Activated CD8-positive, alpha-beta T cell treated with anti-CD3 and anti-CD28 coated beads, Interleukin-2, amount 10 ng/mL, durations not matched to agents 7 days and 5 days (primary cell): ENCODE results near the gene GPRC5B. TPM values are rescaled to one million over a fixed set of nuclear protein-coding genes. Genes with fewer than 3 reads are reported as not detected.

Experiments used
- ATAC-seq: fragments of 150-1000 bp; cut with Tn5 transposase; one replicate; pipeline ENCODE4 v1.10.0; 2021; ENCODE audit warnings: moderate library complexity
- CTCF ChIA-PET: fragments of 350-600 bp; sonication (Branson Sonifier 250); formaldehyde crosslinking; loops from one replicate; lab custom pipeline; 2021; ENCODE audit warnings: antibody characterized with exemption; lab: Charles Lee
- POLR2A ChIA-PET: fragments of 350-600 bp; sonication (Branson Sonifier 250); formaldehyde crosslinking; loops from one replicate; lab custom pipeline; 2021; ENCODE audit warnings: antibody characterized with exemption; lab: Charles Lee
- DNase-seq: peaks from one replicate; pipeline ENCODE4 v3.0.0-alpha.2; 2020
- H3K27ac Mint-ChIP-seq: one replicate; pipeline ENCODE4 v1.8.0; 2021; ENCODE audit warnings: mild to moderate bottlenecking, mixed read lengths
- H3K27me3 Mint-ChIP-seq: one replicate; pipeline ENCODE4 v1.8.0; 2021; ENCODE audit warnings: low read depth, mixed read lengths
- H3K36me3 Mint-ChIP-seq: one replicate; pipeline ENCODE4 v1.8.0; 2021; ENCODE audit warnings: low read depth, mixed read lengths
- H3K4me1 Mint-ChIP-seq: one replicate; pipeline ENCODE4 v1.8.0; 2021; ENCODE audit warnings: low read depth, mixed read lengths
- H3K4me3 Mint-ChIP-seq: one replicate; pipeline ENCODE4 v1.8.0; 2021; ENCODE audit warnings: mild to moderate bottlenecking, mixed read lengths
- H3K9me3 Mint-ChIP-seq: one replicate; pipeline ENCODE4 v1.8.0; 2022; ENCODE audit warnings: mixed read lengths; ENCODE audit not compliant: insufficient read depth
- total RNA-seq, 2 experiments: library from RNA; stranded (reverse); gene quantifications; one replicate each; pipeline ENCODE4 v1.2.3, GENCODE V29; 2021

GPRC5B gene
- total RNA-seq, 2 experiments from 2014 or later = not detected

DNA sequence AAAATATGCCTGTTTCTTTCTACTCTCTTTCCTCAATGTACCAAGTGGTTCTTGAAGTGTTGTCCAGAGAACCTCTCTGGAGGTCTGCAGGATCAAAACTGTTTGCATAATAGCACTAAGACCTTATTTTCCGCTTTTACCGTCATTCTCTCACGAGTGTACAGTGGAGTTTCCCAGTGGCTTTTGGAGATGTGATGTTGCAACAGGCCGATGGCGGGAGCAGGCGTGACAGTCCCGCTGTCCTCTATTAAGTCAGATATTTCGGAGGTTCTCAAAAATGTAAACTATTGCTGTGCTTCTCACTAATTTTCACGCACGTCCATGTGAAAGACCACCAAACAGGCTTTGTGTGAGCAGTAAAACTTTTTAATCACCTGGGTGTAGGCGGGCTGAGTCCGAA, 8.3 kb upstream of the GPRC5B start:
- no peaks in the 10 kb centered on the region for H3K4me1 Mint-ChIP-seq
- DNase-seq (no peak), ATAC-seq (no peak)
- POLR2A ChIA-PET = no interaction called here
- no peaks in the 10 kb centered on the region for H3K9me3 Mint-ChIP-seq
- peaks cover 7% of the 10 kb centered on the region for H3K27me3 Mint-ChIP-seq
- no peak overlapping the region for H3K4me3 Mint-ChIP-seq
- no peak overlapping the region for H3K27ac Mint-ChIP-seq
- no peaks in the 10 kb centered on the region for H3K36me3 Mint-ChIP-seq
- CTCF ChIA-PET = no interaction called here

DNA sequence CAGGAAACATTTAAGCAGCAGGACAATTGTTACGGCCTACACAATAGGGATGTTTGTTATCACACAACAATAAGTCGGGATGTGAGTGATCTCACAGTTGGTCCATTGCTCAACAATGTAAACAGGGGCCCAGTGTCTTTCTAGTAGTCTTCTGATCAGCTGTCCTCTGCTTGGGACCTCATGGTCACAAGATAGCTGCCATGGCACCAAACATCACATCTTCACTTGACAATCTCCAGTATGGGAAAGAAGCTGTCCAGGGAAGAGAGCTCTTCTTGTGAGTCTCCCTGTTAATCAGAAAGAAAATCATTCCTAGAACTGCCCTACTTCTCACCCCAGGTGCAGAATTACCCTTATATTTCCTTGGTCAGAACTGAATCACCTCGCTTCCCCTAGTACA, 6.3 kb upstream of the GPRC5B start:
- peaks cover 7% of the 10 kb centered on the region for H3K4me1 Mint-ChIP-seq
- H3K4me3 Mint-ChIP-seq = no peak overlapping the region
- DNase-seq (no peak), ATAC-seq (no peak)
- no peak overlapping the region for H3K27ac Mint-ChIP-seq
- H3K9me3 Mint-ChIP-seq = no peaks in the 10 kb centered on the region
- ChIA-PET POLR2A (no interaction called here), CTCF (interaction anchor here (0.7 to 1.5 kb wide), 5 partner anchors 17 to 410 kb away, joined by 3 to 6 read pairs (median 4); no protein-coding TSS in a partner anchor)
- no peaks in the 10 kb centered on the region for H3K36me3 Mint-ChIP-seq
- peaks cover 7% of the 10 kb centered on the region for H3K27me3 Mint-ChIP-seq

DNA sequence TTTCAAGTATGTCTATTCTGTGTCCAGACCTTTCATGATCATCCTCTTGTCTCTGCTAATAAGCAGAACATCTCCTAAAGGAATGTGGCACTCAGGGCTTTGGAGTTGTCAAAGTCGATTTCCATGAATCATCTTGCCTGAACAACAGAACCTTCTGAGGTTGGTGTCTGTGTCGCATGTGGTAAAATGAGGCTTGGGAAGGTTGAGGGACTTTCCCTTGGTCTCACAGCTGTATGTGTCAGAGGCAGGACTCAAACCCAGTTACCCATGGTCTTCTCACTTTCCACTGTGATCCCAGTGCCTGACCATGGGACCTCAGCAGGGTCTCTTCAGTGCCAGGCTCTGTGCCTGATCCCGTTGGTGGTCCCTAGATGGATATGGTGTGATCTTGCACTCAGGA, 4.2 kb upstream of the GPRC5B start:
- Mint-ChIP-seq H3K27ac (no peak overlapping the region), H3K4me3 (no peak overlapping the region), H3K4me1 (peaks cover 20% of the 10 kb centered on the region), H3K27me3 (peaks cover 17% of the 10 kb centered on the region), H3K9me3 (no peaks in the 10 kb centered on the region), H3K36me3 (no peaks in the 10 kb centered on the region)
- POLR2A ChIA-PET = interaction anchor here (1.2 kb wide), 1 partner anchor 333 kb away, joined by 4 read pairs; the partner anchor contains the start of gene VPS35L
- DNase-seq (no peak), ATAC-seq (no peak)
- CTCF ChIA-PET = interaction anchor here (1.2 to 4.5 kb wide), 5 partner anchors 19 to 333 kb away, joined by 4 to 70 read pairs (median 19); partner anchors contain the start of gene VPS35L

DNA sequence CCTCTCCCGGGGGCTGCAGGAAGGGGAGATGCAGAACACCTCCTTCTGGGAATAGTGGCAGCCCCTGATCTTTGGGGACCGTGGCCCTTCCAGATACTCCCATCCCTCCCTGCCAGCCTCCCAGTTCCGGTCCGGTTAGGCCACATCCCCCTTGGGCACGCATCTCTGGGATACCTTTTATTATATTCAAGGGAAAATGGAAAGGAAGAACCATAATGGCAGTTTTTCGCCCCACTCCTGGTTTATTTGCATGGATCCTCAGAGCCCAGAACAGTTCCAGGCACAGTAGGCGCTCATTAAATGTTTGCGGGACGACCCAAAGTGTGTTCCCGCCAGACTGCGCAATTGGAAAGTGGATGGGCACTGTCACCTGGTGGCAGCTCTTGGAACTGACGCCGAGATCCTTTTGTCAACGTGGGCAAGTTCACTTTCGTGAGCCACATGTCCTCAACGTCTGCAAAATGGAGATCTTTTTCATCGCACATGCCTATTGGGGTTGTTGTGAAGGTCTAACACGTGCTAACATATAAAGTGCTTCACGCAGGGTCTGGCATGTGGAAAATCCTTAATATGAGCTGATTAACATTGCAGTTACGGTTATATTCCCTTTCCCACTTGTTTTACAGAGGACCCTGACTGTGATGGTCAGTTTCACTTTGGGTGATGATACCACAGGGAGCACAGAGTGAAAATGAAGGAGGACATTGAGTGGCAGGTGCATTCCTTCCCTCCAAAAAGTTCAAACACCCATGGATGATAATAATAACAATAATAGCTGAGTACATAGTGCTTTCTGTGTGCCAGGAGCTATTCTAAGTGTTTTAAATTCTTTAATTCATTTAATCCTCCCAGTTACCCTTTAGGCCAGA, 1.7 kb upstream of the GPRC5B start:
- H3K9me3 Mint-ChIP-seq = no peaks in the 10 kb centered on the region
- peak overlapping the region; percentile 59 for H3K4me3 Mint-ChIP-seq
- ChIA-PET CTCF (interaction anchor here (0.6 to 4.5 kb wide), 19 partner anchors 10 to 500 kb away, joined by 3 to 70 read pairs (median 4); partner anchors contain the start of gene VPS35L), POLR2A (interaction anchor here (0.7 kb wide), 1 partner anchor 298 kb away, joined by 3 read pairs; no protein-coding TSS in a partner anchor)
- peak; percentile 64 for ATAC-seq
- DNase-seq = peak; percentile 86
- no peak overlapping the region for H3K27ac Mint-ChIP-seq
- peaks cover 20% of the 10 kb centered on the region for H3K4me1 Mint-ChIP-seq
- no peaks in the 10 kb centered on the region for H3K36me3 Mint-ChIP-seq
- peaks cover 31% of the 10 kb centered on the region for H3K27me3 Mint-ChIP-seq

DNA sequence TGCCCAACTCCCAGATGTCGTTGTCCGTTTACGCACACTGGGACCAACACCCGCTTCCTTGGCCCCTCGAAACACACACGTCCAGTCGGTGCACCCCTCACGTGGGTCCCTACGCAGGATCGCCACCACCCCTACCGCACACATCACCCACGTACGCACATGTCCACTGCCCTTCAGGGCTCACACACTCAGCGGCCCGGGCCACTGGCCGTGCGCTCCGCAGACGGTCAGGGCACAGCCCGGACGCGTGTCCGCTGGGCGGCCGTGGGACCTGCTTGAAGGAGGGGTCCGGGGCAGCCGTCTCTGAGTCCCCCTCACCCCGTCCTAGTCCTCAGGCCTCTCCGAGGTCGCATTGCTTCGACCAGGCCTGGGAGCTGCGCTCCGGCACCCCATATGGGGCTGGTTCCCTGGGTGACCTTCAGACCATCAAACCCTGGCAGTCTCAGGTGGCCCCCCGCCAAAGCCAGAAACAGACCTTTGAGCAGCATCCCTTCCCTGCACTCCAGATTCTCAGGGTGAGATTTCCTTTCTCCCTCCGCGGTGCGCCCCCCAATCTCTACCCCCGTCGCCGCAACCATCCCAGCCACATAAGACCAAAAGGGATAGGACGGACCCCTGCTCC, 914 bp upstream of the GPRC5B start:
- Mint-ChIP-seq H3K9me3 (no peaks in the 10 kb centered on the region), H3K36me3 (no peaks in the 10 kb centered on the region), H3K27ac (no peak overlapping the region), H3K27me3 (peaks cover 29% of the 10 kb centered on the region), H3K4me1 (peaks cover 20% of the 10 kb centered on the region), H3K4me3 (peak overlapping the region; percentile 64)
- ATAC-seq = no peak
- ChIA-PET POLR2A (no interaction called here), CTCF (interaction anchor here (1.2 to 4.5 kb wide), 10 partner anchors 9 to 329 kb away, joined by 3 to 70 read pairs (median 6); partner anchors contain the start of gene VPS35L)
- no peak for DNase-seq

DNA sequence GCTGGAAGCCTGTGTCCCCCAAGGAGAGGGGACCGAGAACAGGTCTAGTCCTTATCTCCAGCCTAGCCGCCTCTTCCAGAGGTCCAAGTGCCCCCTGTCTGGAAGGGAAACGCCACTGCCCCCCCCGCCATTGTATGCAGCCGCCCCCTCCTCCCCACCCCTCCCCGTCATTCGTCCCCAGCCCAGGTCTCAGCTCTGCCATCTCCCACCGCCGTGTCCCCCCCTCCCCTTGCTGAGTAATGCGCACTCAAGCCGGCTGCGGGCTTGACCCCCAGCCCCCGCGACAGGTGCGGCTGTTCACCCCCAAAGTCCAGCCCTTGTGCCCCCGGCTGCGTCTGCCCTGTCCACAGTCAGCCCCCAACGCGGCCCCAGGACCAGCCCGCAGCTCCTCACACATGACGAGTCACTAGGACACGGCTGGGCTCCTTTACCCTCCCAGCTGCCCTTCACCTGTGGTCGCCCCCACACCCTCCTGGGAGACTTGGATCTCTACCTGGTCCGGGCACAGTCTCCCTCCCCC, 622 bp downstream of the GPRC5B start:
- ATAC-seq (no peak), DNase-seq (no peak)
- H3K36me3 Mint-ChIP-seq = no peaks in the 10 kb centered on the region
- POLR2A ChIA-PET = no interaction called here
- no peak overlapping the region for H3K27ac Mint-ChIP-seq
- H3K4me3 Mint-ChIP-seq = peak overlapping the region; percentile 43
- H3K4me1 Mint-ChIP-seq = peaks cover 20% of the 10 kb centered on the region
- H3K9me3 Mint-ChIP-seq = no peaks in the 10 kb centered on the region
- H3K27me3 Mint-ChIP-seq = peaks cover 29% of the 10 kb centered on the region
- CTCF ChIA-PET = interaction anchor here (1.2 to 1.4 kb wide), 3 partner anchors 282 to 328 kb away, joined by 3 to 7 read pairs (median 4); partner anchors contain the start of gene VPS35L

DNA sequence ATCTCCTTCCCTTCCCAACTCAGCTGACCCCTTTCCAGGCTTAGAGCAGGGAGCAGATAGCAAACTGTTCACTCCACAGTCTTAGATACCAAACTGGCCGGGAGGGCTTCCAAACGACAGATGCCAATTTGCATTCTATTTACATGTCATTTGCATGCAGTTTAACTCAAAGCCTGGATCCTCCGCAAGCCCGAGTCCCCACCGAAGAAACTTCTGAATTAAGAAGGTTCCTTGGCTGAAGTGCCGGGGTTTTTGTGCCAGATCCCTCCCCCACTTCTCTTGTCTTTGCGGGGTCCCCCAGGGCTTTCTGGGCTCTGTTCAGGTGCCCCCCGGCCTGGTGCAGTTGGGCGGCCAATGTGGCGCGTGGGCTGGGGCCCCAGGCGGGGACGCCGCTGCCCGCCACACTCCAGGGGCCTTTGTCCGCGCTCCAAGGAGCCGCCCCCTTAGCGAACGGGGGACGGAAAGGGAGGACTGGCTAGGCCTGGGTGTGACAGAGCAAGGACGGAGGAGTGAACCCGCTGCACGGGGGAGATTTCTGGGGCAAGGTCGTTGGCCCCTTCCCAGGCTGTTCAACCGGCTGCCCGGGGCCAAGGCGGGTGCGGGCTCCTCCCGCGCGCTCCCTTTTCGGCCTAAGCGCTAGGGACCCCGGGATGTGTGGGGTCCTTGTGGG, 1.2 kb downstream of the GPRC5B start:
- ATAC-seq (no peak), DNase-seq (no peak)
- no peak overlapping the region for H3K4me3 Mint-ChIP-seq
- CTCF ChIA-PET = interaction anchor here (1.2 to 1.4 kb wide), 3 partner anchors 282 to 327 kb away, joined by 3 to 7 read pairs (median 4); partner anchors contain the start of gene VPS35L
- POLR2A ChIA-PET = no interaction called here
- peaks cover 20% of the 10 kb centered on the region for H3K4me1 Mint-ChIP-seq
- peaks cover 29% of the 10 kb centered on the region for H3K27me3 Mint-ChIP-seq
- H3K9me3 Mint-ChIP-seq = no peaks in the 10 kb centered on the region
- no peak overlapping the region for H3K27ac Mint-ChIP-seq
- no peaks in the 10 kb centered on the region for H3K36me3 Mint-ChIP-seq

DNA sequence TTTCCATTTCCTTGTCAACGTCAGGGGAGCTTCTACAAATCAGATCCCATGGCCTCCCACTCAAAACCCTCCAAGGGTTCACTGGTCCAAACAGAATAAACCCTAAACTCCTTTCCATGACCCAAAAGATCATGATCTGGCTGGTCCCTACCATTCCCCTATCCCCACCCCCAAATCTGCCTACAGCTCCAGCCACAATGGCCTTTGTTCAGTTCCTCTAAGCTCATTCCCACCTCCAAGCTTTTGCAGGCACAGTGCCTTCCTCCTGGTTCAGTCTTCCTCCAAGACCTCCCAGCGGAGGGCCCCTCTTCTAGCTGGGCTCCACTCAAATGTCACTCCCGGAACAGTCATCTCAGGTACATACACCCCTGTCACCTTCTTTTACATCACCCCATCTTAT, 2.0 kb downstream of the GPRC5B start:
- H3K27me3 Mint-ChIP-seq = peaks cover 29% of the 10 kb centered on the region

DNA sequence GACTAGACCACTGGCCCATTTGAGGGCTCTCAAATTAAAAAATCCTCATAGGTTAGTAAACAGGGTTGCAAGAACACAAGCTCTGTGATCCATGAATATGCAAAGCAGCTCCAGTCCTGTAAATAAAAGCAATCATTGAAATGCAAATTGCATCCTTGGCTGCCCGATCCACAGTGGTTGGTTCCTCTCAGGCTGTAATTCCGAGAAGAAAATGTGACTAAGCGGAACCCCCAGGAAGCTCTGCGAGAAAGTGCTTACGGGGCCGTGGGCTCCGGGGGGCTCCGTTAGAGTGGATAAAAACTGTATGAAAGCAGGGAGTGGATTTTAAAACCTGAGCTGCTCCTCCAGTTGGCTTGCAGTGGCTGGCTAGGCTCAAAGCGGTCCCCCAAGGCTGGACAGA, 2.5 kb downstream of the GPRC5B start:
- ATAC-seq (no peak), DNase-seq (no peak)
- Mint-ChIP-seq H3K4me1 (peaks cover 20% of the 10 kb centered on the region), H3K36me3 (no peaks in the 10 kb centered on the region), H3K9me3 (no peaks in the 10 kb centered on the region), H3K27me3 (peaks cover 29% of the 10 kb centered on the region), H3K27ac (no peak overlapping the region), H3K4me3 (no peak overlapping the region)
- ChIA-PET CTCF (interaction anchor here (1.1 kb wide), 2 partner anchors 281 to 298 kb away, joined by 3 read pairs; no protein-coding TSS in a partner anchor), POLR2A (no interaction called here)

More for the DNA sequence above, 2.0 kb downstream of the GPRC5B start:
- Mint-ChIP-seq H3K4me1 (peaks cover 20% of the 10 kb centered on the region), H3K27ac (no peak overlapping the region), H3K36me3 (no peaks in the 10 kb centered on the region), H3K4me3 (no peak overlapping the region), H3K9me3 (no peaks in the 10 kb centered on the region)
- DNase-seq = no peak
- CTCF ChIA-PET = no interaction called here
- POLR2A ChIA-PET = no interaction called here
- no peak for ATAC-seq

DNA sequence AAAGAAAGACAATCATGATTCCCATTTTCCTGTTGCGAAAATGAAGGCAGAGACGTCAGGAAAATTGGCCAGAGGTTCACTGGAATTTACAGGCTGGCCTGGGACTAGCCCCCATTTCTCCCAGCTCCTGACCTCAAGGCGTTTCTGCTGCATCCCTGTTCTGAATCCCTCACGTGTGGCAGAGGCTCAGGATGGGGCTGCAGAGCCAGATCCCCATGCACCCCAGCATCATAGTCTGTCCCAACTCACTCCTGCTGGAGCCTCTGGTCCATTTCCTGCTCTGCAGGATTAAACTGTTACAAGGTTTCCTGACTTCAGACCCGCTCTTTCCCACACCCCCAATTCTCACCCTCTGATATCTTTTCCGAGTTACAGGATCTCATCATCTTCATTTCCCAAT, 2.9 kb downstream of the GPRC5B start:
- ATAC-seq = no peak
- Mint-ChIP-seq H3K27me3 (peaks cover 29% of the 10 kb centered on the region), H3K9me3 (no peaks in the 10 kb centered on the region), H3K4me3 (no peak overlapping the region), H3K27ac (no peak overlapping the region), H3K36me3 (no peaks in the 10 kb centered on the region), H3K4me1 (peaks cover 20% of the 10 kb centered on the region)
- CTCF ChIA-PET = interaction anchor here (1.1 kb wide), 2 partner anchors 280 to 298 kb away, joined by 3 read pairs; no protein-coding TSS in a partner anchor
- POLR2A ChIA-PET = no interaction called here
- no peak for DNase-seq

DNA sequence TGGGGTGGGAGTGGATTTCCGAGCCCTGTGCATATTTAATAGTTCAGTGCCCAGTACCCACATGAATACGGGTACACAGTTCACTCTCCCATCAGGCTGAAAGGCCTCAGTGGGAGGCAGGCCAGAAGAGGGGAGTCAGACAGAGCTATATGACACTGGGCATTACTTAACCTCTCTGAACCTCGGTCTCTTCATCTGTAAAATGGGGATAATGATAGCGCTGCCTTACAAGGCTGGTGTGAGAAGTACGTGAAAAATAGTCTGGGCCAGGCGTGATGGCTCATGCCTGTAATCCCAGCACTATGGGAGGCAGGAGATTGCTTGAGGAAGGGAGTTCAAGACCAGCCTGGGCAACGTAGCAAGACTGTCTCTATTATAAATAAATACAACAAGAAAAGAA, 3.6 kb downstream of the GPRC5B start:
- POLR2A ChIA-PET = no interaction called here
- DNase-seq (no peak), ATAC-seq (no peak)
- peaks cover 27% of the 10 kb centered on the region for H3K27me3 Mint-ChIP-seq
- no peaks in the 10 kb centered on the region for H3K36me3 Mint-ChIP-seq
- H3K4me1 Mint-ChIP-seq = peaks cover 14% of the 10 kb centered on the region
- no peak overlapping the region for H3K4me3 Mint-ChIP-seq
- no peak overlapping the region for H3K27ac Mint-ChIP-seq
- CTCF ChIA-PET = interaction anchor here (1.1 kb wide), 2 partner anchors 280 to 297 kb away, joined by 3 read pairs; no protein-coding TSS in a partner anchor
- H3K9me3 Mint-ChIP-seq = no peaks in the 10 kb centered on the region
